ENCODE data around the gene PLCG2.

GRCh38 chr16:81920498-81920897 lies 141.4 kb downstream of the PLCG2 start:
- TF ChIP-seq POLR2AphosphoS5 (IDR thresholded peaks at IDR 0.05; ENCODE audit: borderline replicate concordance, low read depth, low read length) = no peak
- TF ChIP-seq EZH2 (IDR thresholded peaks at IDR 0.05) = no peak

Measured in SK-N-MC (cell line).